Endothelial cell of umbilical vein (primary cell): ENCODE data around the gene TIMM50. TPM values are rescaled to one million over a fixed set of nuclear protein-coding genes. Genes with fewer than 3 reads are reported as not detected.
A peak's percentile ranks its signal among the peaks of the same experiment; 100 is the strongest.

Source experiments
- BruUV-seq: library from RNA; stranded (reverse); fragments of 400-500 nt; replicated peaks from 2 replicates; lab custom pipeline; 2021; lab: Mats Ljungman, UMichigan
- CTCF ChIA-PET: fragments of 300-600, 350-600 bp; sonication (Branson Sonifier 250); formaldehyde crosslinking; loops from one replicate; lab custom pipeline; 2021; ENCODE audit warnings: antibody characterized with exemption, inconsistent platforms; lab: Charles Lee
- POLR2A ChIA-PET: fragments of 300-600, 350-600 bp; sonication (Branson Sonifier 250); formaldehyde crosslinking; loops from one replicate; lab custom pipeline; 2021; ENCODE audit warnings: antibody characterized with exemption, inconsistent platforms; lab: Charles Lee
- DNase-seq: peaks from one replicate; pipeline ENCODE4 v3.0.0-alpha.2; 2011; ENCODE audit warnings: low read depth, low spot score
- FAIRE-seq: peaks from 2 replicates; lab custom pipeline; 2011; peaks lifted over from hg19 to GRCh38; lab: Jason Lieb, UNC
- H2AFZ ChIP-seq: 2 replicates; pipeline ENCODE4 v1.6.0; 2012; ENCODE audit warnings: low read depth, low read length, control low read depth, inconsistent platforms
- H3K27ac ChIP-seq: 2 replicates; pipeline ENCODE4 v1.5.1; 2011; ENCODE audit warnings: low read depth, mild to moderate bottlenecking, control low read depth, low read length, moderate library complexity; ENCODE audit not compliant: insufficient read depth
- H3K27me3 ChIP-seq, 2 experiments: 2 replicates each; pipeline versions ENCODE4 v1.6.0 to v1.6.1; 2011; ENCODE audit warnings: low read length in 2 of 2, mixed read lengths in 1 of 2; ENCODE audit not compliant: control insufficient read depth in 2 of 2, insufficient read depth in 2 of 2
- H3K36me3 ChIP-seq, 2 experiments: 2 replicates in 1 of 2; 3 replicates in 1 of 2; pipeline ENCODE4 v1.5.1; 2011; ENCODE audit warnings: low read length in 2 of 2, mild to moderate bottlenecking in 1 of 2, moderate library complexity in 1 of 2; ENCODE audit not compliant: control insufficient read depth in 2 of 2, insufficient read depth in 2 of 2; ENCODE audit errors: extremely low read depth in 1 of 2
- H3K4me1 ChIP-seq: 3 replicates; pipeline ENCODE4 v1.5.1; 2011; ENCODE audit warnings: mild to moderate bottlenecking, low read length; ENCODE audit not compliant: control insufficient read depth, insufficient read depth; ENCODE audit errors: extremely low read depth
- H3K4me2 ChIP-seq: 2 replicates; pipeline ENCODE4 v1.6.1; 2011; ENCODE audit warnings: low read length, control low read depth, mixed read lengths; ENCODE audit not compliant: insufficient read depth
- H3K4me3 ChIP-seq, 3 experiments: fragments of 200-600 bp in 1 of 3; sonication (generic), shearing (Covaris generic) in 1 of 3; replicated peaks in 1 of 3; 2 replicates each; pipeline ENCODE4 v1.5.1; 2011 to 2016; ENCODE audit warnings: control low read depth in 3 of 3, low read length in 3 of 3, mild to moderate bottlenecking in 2 of 3, inconsistent platforms in 1 of 3, low read depth in 1 of 3, moderate library complexity in 1 of 3; ENCODE audit not compliant: insufficient read depth in 1 of 3
- H3K79me2 ChIP-seq: 2 replicates; pipeline ENCODE4 v1.6.0; 2012; ENCODE audit warnings: low read length, inconsistent platforms; ENCODE audit not compliant: control insufficient read depth, insufficient read depth
- H3K9ac ChIP-seq: replicated peaks from 2 replicates; pipeline ENCODE3; 2011; ENCODE audit warnings: low read length, control low read depth; ENCODE audit not compliant: insufficient read depth; ENCODE audit errors: extremely low read depth
- H3K9me1 ChIP-seq: replicated peaks from 3 replicates; pipeline ENCODE4 v1.6.0; 2011; ENCODE audit warnings: mild to moderate bottlenecking, low read length; ENCODE audit not compliant: control insufficient read depth, insufficient read depth; ENCODE audit errors: extremely low read depth
- H3K9me3 ChIP-seq: replicated peaks from 2 replicates; pipeline ENCODE4 v1.5.1; 2012; ENCODE audit warnings: low read length, inconsistent platforms; ENCODE audit not compliant: control insufficient read depth, insufficient read depth
- H4K20me1 ChIP-seq: replicated peaks from 2 replicates; pipeline ENCODE3; 2011; ENCODE audit warnings: mild to moderate bottlenecking, low read length; ENCODE audit not compliant: control insufficient read depth, insufficient read depth; ENCODE audit errors: extremely low read depth
- CTCF ChIP-seq, 2 donors: IDR thresholded peaks; 1 replicate in 1 of 2; 2 replicates in 1 of 2; pipeline ENCODE4 v1.5.1; 2011; ENCODE audit warnings: low read length in 2 of 2, mild to moderate bottlenecking in 2 of 2, moderate library complexity in 2 of 2, control low read depth in 1 of 2, inconsistent platforms in 1 of 2, low read depth in 1 of 2; ENCODE audit not compliant: insufficient read depth in 1 of 2; ENCODE audit errors: extremely low read depth in 1 of 2
- GATA2 ChIP-seq: IDR thresholded peaks from 2 replicates; pipeline ENCODE4 v1.7.0; 2011; ENCODE audit warnings: low read depth, mild to moderate bottlenecking, moderate library complexity, mixed read lengths, low read length; ENCODE audit not compliant: insufficient read length, insufficient read depth
- JUN ChIP-seq: IDR thresholded peaks from 2 replicates; pipeline ENCODE4 v1.6.1; 2011; ENCODE audit warnings: borderline replicate concordance, low read depth; ENCODE audit not compliant: insufficient read length, insufficient read depth
- MAX ChIP-seq: IDR thresholded peaks from 2 replicates; pipeline ENCODE4 v1.6.1; 2011; ENCODE audit not compliant: insufficient read depth, insufficient read length
- MYC ChIP-seq: IDR thresholded peaks from one replicate; pipeline ENCODE4 v1.6.1; 2011; ENCODE audit warnings: mild to moderate bottlenecking, low read depth, low read length
- POLR2AphosphoS5 ChIP-seq: IDR thresholded peaks from 2 replicates; pipeline ENCODE4 v1.6.1; 2012; ENCODE audit warnings: low read depth, mild to moderate bottlenecking, control low read depth, low read length, moderate library complexity; ENCODE audit not compliant: insufficient read depth
- dilution Hi-C: fragments of 300-500 bp; cut with MboI; formaldehyde crosslinking; loops from one replicate; pipeline ENCODE4 v1.15.0; 2019; ENCODE audit warnings: low sequenced_read_pairs; ENCODE audit not compliant: extremely low pct_ligation_motif_present
- intact Hi-C: fragments of 100-400 bp; cut with micrococcal nuclease; formaldehyde crosslinking; loops from one replicate; pipeline ENCODE4 v1.10.0; 2022
- polyA plus RNA-seq, 4 experiments: library from polyadenylated mRNA; depleted of rRNA in 3 of 4; stranded (reverse) in 3 of 4; unstranded in 1 of 4; fragments of >200 nt; gene quantifications; 2 replicates each; pipeline versions ENCODE4 v1.2.1 to v1.2.3, GENCODE V29; 2011 to 2012; ENCODE audit warnings: missing spikeins in 1 of 4
- total RNA-seq: library from RNA; stranded (reverse); gene quantifications from 2 replicates; pipeline ENCODE4 v1.2.3, GENCODE V29; 2021

Gene TIMM50
- total and polyA plus RNA-seq, 2 donors (not counting 3 experiments of a cell fraction or from before 2014, with no cell fraction given): 85.7 to 118 TPM

GRCh38 chr19:39502640-39503417 is 22.2 kb downstream of the TIMM50 start:
- Histone ChIP-seq H3K9ac (no peak overlapping the region), H4K20me1 (no peaks in the 10 kb centered on the region), H3K9me3 (no peaks in the 10 kb centered on the region), H3K4me3 (no peak overlapping the region), H3K79me2 (no peaks in the 10 kb centered on the region), H3K4me2 (no peak overlapping the region), H3K27me3 (peaks cover 31 to 32% of the 10 kb centered on the region in 2 experiments), H3K27ac (no peak overlapping the region), H3K9me1 (no peaks in the 10 kb centered on the region), H3K36me3 (no peaks in the 10 kb centered on the region), H3K4me1 (peaks cover 10% of the 10 kb centered on the region), H2AFZ (peak overlapping the region; percentile 62)
- no TSS peak for BruUV-seq
- ChIA-PET POLR2A (no interaction called here), CTCF (interaction anchor here (0.6 to 1.7 kb wide), 16 partner anchors 9 to 105 kb away, joined by 3 to 14 read pairs (median 4); partner anchors contain the start of genes EID2B, RPS16 and SELENOV)
- DNase-seq: peak; percentile 67
- peak; percentile 63 for FAIRE-seq
- intact Hi-C loops: no loop called here
- peak; percentile 40 for TF ChIP-seq MYC
- no peak for TF ChIP-seq GATA2
- TF ChIP-seq MAX: peak; percentile 84
- peak; percentile 46 for TF ChIP-seq POLR2AphosphoS5
- no peak for TF ChIP-seq JUN
- TF ChIP-seq CTCF (IDR thresholded peaks at IDR 0.05; ENCODE audit: extremely low read depth in 1 of 2, insufficient read depth in 1 of 2, low read depth in 1 of 2, low read length in 2 of 2): peak; percentile 82
- dilution Hi-C loops: no loop called here
